ENCODE measurements around the gene SLC5A10.
"Not testable (repeated sequence)": the region's sequence is repeated elsewhere in the genome, so short reads cannot be mapped to it uniquely, and the experiment has no call there.

Gene SLC5A10

GRCh38 chr17:19021011-19021621 lies 69.2 kb downstream of the SLC5A10 start:
- DNase-seq, result not testable (repeated sequence)

DNA sequence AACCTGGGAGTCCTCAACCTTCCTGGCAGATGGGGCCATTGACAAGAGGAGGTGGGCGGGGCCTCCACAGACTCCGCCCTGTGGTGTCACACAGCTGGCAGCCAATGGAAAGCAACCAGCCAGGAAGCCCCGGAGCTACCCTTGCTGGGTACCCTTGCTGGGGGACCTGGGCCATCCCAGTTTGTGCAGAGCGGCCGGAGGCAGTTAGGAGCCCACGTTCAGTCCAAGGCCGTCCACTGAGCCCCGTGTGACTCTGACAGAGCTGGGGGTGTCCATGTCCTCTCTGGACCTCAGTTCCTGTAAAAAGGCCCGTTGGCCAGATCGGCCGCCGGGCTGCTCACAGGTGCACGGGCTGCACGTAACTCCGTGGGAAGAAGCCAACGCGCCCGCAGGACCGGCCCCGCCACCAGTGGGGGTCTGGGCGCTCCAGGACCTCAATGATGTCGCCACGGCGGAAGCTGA lies 69.7 kb downstream of the SLC5A10 start:
- peak; percentile 17 to 52 (median 34) for DNase-seq

DNA sequence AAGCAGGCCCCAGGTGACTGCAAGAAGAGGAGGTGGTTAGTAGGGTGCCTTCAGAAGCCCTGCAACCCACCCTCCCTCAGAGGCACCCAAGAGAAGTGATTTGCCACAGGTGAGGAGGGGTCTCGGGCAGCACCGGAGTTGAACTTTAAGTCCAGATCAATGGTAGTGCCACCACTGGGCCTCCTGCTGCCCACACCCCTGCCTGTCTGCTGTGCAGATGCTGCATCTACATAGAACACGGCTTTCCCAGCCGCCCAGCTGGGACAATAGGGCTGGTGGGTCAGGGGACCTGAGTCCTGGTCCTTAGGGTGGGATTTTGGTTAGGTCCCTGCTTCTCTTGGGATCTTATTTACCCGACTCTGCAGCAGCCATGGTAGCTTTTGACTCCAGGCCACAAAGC lies 70.2 kb downstream of the SLC5A10 start:
- DNase-seq, result no peak

GRCh38 chr17:19022747-19023146 lies 70.8 kb downstream of the SLC5A10 start:
- DNase-seq, result no peak

- no peak for DNase-seq
These were observed 71.4 kb downstream of the SLC5A10 start for GRCh38 chr17:19023209-19023999.

GRCh38 chr17:19024101-19025078 lies 72.4 kb downstream of the SLC5A10 start:
- DNase-seq, result no peak

DNA sequence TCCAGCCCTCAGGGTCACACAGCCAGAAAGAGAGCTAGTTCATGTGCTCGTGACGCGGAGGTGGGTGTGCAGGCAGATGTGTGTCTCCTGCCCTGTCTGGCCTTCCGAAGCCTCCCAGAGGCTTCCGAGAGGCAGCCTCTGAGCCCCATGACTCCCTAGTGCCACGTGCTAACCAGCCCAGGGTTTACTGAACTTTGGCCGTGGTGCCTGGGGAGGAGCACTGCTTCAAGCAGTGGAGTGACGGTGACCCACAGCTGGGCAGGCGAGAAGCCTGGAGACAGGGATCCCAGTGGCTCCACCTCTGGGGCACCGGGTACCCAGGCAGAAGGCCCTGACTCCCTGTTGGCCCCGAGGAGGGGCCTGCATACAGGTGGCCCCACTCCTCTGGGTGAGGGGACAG lies 76.7 kb downstream of the SLC5A10 start:
- not testable (repeated sequence) for DNase-seq

DNA sequence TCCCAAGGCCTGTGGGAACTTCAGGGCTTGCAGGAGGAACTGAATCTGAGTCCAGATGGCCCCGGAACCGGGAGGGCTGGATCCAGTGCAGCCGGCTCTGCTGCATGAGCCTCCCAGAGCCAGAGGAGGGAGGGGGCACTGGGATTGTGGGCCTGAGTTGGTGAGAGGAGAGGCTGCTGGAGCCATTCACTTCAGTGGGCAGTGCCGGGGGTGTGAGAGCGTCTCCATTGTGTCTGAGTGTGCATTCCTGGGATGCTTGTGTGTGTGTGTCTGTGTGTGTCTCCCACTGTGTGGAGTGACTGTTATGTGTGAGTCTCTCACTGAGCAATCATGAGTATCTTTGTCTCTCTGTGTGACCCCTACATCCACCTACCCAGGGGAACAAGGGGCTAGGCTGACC lies 77.8 kb downstream of the SLC5A10 start:
- not testable (repeated sequence) for DNase-seq

GRCh38 chr17:19030771-19031449 lies 78.9 kb downstream of the SLC5A10 start:
- not testable (repeated sequence) for DNase-seq

GRCh38 chr17:19031729-19032128 lies 79.8 kb downstream of the SLC5A10 start:
- DNase-seq, result not testable (repeated sequence)

- DNase-seq, result not testable (repeated sequence)
These were observed 80.5 kb downstream of the SLC5A10 start for GRCh38 chr17:19032377-19032988.

DNA sequence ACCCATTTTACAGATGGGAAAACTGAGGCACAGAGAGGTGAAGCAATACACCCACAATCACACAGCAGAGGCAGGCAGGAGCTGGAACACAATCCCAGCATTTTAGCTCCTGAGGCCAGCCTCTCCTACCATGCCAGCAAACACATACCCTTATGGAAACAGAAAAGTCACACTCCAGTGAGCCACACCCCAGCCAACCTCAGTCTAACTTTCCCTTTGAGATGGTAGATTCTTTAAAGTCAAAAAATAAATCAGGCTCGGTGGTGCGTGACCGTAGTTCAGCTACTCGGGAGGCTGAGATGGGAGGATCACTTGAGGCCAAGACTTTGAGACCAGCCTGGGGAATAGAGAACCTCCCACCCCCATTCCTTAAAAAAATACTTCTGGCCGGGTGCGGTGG lies 84.2 kb downstream of the SLC5A10 start:
- not testable (repeated sequence) for DNase-seq

DNA sequence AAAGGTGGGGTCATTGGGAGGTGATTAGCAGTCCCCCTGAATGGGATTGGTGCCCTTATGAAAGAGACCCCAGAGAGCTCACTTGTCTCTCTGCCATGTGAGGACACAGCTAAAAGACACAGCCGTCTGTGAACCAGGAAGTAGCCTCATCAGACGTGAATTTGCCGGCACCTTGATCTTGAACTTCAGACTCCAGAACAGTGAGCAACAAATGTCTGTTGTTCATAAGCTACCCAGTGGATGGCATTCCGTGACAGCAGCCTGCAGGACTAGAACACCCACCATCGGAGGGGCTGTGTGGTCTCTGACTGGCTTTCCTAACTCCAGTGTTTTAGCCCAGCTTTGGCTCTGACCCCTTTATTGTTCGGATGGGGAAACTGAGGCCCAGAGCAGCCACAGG lies 85.6 kb downstream of the SLC5A10 start:
- DNase-seq, result not testable (repeated sequence)

- DNase-seq, result not testable (repeated sequence)
These were observed 86.0 kb downstream of the SLC5A10 start for GRCh38 chr17:19038007-19038406.

- DNase-seq, result not testable (repeated sequence)
These were observed 86.8 kb downstream of the SLC5A10 start for GRCh38 chr17:19038730-19039129.

DNA sequence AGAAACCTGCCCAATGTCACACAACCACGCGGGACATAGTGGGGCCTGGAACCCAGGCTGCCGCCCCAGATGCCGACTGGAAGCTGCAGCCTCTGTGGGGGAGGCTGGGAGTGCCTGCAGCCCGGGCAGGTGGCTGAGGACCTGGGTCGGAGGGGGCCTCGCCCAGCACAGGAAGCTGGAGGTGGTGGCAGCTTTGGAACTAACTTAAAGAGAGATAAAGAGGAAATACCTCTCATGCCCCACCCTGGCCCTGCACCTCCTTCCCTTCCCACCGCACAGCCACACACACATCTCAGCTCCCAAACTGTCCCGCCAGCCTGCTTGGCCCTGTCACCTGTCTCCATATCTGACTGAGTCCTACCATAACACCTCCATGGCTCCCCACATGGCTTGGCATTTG lies 88.4 kb downstream of the SLC5A10 start:
- not testable (repeated sequence) for DNase-seq

DNA sequence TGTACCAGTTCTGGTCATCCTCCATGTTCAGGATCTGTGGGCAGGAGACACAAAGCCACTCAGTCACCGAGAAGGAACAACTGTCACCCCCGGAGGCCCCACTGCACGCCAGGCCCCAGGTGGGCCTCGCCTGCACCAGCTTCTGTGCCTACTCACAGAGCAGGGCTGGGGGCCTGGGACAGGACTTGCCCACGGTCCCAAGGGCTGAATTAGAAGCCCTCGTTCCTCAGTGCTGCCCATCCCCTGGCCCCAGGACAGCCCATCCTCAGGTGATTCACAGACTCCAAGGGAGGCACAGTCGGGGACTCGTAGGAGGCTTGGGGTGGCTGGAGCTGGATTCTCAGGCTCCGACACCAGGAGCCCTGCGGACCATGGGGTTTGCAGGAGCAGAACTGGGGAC lies 89.9 kb downstream of the SLC5A10 start:
- DNase-seq, result not testable (repeated sequence)

- not testable (repeated sequence) for DNase-seq
These were observed 90.4 kb downstream of the SLC5A10 start for GRCh38 chr17:19042369-19042768.

DNA sequence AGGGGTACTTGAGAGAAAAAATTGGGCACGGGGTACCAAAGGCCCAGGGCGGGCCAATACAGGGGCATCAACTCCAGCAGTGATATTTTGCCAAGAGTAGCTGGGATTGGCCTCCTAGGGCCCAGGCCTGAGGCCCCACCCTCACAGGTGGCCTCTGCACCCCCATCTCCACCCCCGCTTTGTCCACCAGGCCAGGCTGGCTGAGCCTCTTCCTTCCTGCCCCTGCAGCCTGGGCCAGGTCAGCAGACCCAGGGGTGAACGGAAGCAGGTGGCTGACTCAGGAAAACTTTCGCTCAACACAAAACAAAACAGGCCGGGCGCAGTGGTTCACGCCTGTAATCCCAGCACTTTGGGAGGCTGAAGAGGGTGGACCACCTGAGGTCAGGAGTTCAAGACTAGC lies 91.1 kb downstream of the SLC5A10 start:
- not testable (repeated sequence) for DNase-seq

GRCh38 chr17:19044643-19045042 lies 92.7 kb downstream of the SLC5A10 start:
- DNase-seq, result not testable (repeated sequence)

DNA sequence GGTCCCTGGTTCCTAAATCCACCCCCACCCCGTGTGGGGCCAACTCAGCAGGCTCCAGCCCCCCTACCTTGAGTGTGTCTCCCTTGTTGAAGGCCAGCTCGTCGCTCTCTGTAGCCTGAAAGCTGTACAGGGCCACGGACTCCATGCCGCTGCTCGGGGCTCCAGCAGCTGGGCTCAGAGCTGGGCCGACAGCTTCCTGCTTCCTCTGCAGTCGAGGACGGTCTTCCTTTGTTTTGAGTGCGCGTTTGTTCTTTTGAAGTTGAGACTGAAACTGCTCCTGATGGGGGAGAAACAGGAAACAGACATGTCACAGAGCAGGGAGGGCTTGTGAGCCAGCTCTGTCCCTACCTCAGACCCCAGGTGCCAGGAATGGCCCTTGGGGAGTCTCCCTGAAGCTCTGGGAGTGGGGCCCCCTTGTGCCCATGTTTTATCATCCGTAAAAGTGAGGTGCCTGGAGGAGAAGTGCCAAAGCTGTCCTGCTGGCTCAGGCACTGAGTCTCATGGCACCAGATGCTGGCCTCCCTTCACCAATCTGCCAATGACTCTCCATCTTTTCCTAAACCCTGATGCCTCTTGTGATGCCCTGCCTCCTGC lies 94.9 kb downstream of the SLC5A10 start, which contains the start of gene GRAP:
TSS of gene GRAP (minus strand) at position 176 of the 594 bp plus-strand sequence. CDS start at position 145, 31 bp downstream.
- not testable (repeated sequence) for DNase-seq
